ENCODE measurements around the gene TBX20. TPM values are rescaled to one million over a fixed set of nuclear protein-coding genes. Genes with fewer than 3 reads are reported as not detected.

Gene TBX20
- total and polyA plus RNA-seq, 9 of the 15 experiments (the other 6 are each of a cell fraction or from before 2014, with no cell fraction given): not detected

DNA sequence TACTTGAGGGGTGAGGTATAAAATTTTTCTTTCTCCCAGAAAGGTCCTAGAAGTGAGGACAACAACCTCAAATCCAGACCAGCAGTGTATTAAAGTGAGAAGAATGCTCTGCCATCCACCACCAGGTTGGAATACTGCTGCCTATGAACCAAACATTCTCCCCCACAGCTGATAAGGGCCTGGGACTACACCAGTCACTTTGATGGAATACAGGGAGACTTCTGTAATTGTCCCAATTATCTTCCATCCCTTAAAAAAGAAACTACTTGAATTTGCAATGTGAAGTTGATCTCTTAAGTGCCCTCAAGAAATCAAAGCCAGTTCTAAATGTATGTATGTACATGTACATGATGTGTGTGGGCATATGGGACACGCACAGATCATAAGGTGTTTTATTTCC, 3.0 kb downstream of the TBX20 start:
- Histone ChIP-seq H3K27me3 (ENCODE audit: control insufficient read depth in 2 of 2, insufficient read depth in 2 of 2, low read length in 2 of 2) (peaks cover 16 to 28% of the 10 kb centered on the region in 2 experiments; a peak in 4 of 5 replicates), H3K27ac (ENCODE audit: extremely low read depth, low read depth, low read length) (no peak overlapping the region), H3K9ac (ENCODE audit: insufficient read depth in 1 of 2, low read depth in 2 of 2, low read length in 2 of 2) (no peak overlapping the region), H3K36me3 (ENCODE audit: control insufficient read depth, insufficient read depth, low read length) (no peaks in the 10 kb centered on the region), H3K4me1 (replicated peaks in 1 of 2; ENCODE audit: control insufficient read depth in 2 of 2, insufficient read depth in 2 of 2, low read length in 2 of 2) (peaks cover 0 to 15% of the 10 kb centered on the region in 2 experiments; a peak in 2 of 5 replicates), H3K9me3 (replicated peaks; ENCODE audit: control insufficient read depth, insufficient read depth, low read depth, low read length) (no peaks in the 10 kb centered on the region), H4K20me1 (replicated peaks; ENCODE audit: control insufficient read depth, insufficient read depth, low read length) (no peaks in the 10 kb centered on the region), H3K4me2 (ENCODE audit: insufficient read depth, low read length) (no peak overlapping the region), H3K79me2 (ENCODE audit: control insufficient read depth, insufficient read depth, low read length) (no peaks in the 10 kb centered on the region), H2AFZ (ENCODE audit: low read depth, low read length) (no peak overlapping the region), H3K4me3 (no peak overlapping the region), H3K9me1 (ENCODE audit: control insufficient read depth, insufficient read depth, low read length) (no peaks in the 10 kb centered on the region)
- intact Hi-C loops (cut with micrococcal nuclease) (no loop called here), in situ Hi-C loops (cut with MboI) (no loop called here)
- ChIA-PET POLR2A (no interaction called here), CTCF (ENCODE audit: low intra/inter-chr PET ratio) (no interaction called here)
- no peak for ATAC-seq
- FAIRE-seq: no peak
- WGBS (ENCODE audit: insufficient coverage, low coverage, missing lambda C conversion rate): 0% methylated on average over 1 of the region's 1 CpG
- no peak for DNase-seq (ENCODE audit: extremely low read depth in 1 of 4, low spot score in 3 of 4)
- BruUV-seq (replicated peaks): no TSS peak
- TF ChIP-seq, protein P1, sequence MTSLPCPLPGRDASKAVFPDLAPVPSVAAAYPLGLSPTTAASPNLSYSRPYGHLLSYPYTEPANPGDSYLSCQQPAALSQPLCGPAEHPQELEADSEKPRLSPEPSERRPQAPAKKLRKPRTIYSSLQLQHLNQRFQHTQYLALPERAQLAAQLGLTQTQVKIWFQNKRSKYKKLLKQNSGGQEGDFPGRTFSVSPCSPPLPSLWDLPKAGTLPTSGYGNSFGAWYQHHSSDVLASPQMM (CRISPR knock-in tag; IDR thresholded peaks at IDR 0.05): no peak
- TF ChIP-seq E2F3 (CRISPR knock-in tag; IDR thresholded peaks at IDR 0.05) (no peak), NONO (IDR thresholded peaks at IDR 0.05; ENCODE audit: low read depth in 2 of 2, low read length in 1 of 2) (no peak), RBM14 (IDR thresholded peaks at IDR 0.05; ENCODE audit: borderline replicate concordance, insufficient read depth, low read depth, low read length) (no peak), MCM2 (IDR thresholded peaks at IDR 0.05; ENCODE audit: low read depth) (no peak), SAFB (IDR thresholded peaks at IDR 0.05; ENCODE audit: borderline replicate concordance, low read depth, low read length) (no peak), ZKSCAN3 (CRISPR knock-in tag; IDR thresholded peaks at IDR 0.05) (no peak), SMAD1 (IDR thresholded peaks at IDR 0.05; ENCODE audit: low read depth, low read length, partially characterized antibody) (no peak), EWSR1 (IDR thresholded peaks at IDR 0.05; ENCODE audit: borderline replicate concordance, low read depth, partially characterized antibody) (no peak)
- TF ChIP-seq, protein P2, sequence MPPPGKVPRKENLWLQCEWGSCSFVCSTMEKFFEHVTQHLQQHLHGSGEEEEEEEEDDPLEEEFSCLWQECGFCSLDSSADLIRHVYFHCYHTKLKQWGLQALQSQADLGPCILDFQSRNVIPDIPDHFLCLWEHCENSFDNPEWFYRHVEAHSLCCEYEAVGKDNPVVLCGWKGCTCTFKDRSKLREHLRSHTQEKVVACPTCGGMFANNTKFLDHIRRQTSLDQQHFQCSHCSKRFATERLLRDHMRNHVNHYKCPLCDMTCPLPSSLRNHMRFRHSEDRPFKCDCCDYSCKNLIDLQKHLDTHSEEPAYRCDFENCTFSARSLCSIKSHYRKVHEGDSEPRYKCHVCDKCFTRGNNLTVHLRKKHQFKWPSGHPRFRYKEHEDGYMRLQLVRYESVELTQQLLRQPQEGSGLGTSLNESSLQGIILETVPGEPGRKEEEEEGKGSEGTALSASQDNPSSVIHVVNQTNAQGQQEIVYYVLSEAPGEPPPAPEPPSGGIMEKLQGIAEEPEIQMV (tag; conservative IDR thresholded peaks at IDR 0.05; ENCODE audit: low read depth): no peak

All from K562 (cell line).